A549 (cell line): ENCODE results near the gene CLDND2. TPM values are rescaled to one million over a fixed set of nuclear protein-coding genes. Genes with fewer than 3 reads are reported as not detected.
"Not testable (repeated sequence)": the region's sequence is repeated elsewhere in the genome, so short reads cannot be mapped to it uniquely, and the experiment has no call there.

Experiments
- ATAC-seq, 2 experiments: fragments of 200-7000 bp in 1 of 2; fragments of >200 bp in 1 of 2; cut with Nextera tagmentation in 1 of 2; cut with Tn5 transposase in 1 of 2; 3 replicates each; pipeline versions ENCODE4 v1.8.0 to v1.9.1; 2018 to 2020; ENCODE audit warnings: mild to moderate bottlenecking in 1 of 2, moderate library complexity in 1 of 2
- CTCF ChIA-PET: fragments of 300-600 bp; sonication (Branson Sonifier 250); formaldehyde crosslinking; extraction: SDS; loops from one replicate; lab custom pipeline; 2021; ENCODE audit warnings: antibody characterized with exemption, inconsistent platforms; lab: Yijun Ruan, JAX
- POLR2A ChIA-PET: fragments of 350-600 bp; formaldehyde crosslinking; extraction: SDS; loops from one replicate; lab custom pipeline; 2021; ENCODE audit warnings: antibody characterized with exemption, inconsistent platforms; lab: Yijun Ruan, JAX
- DNase-seq, 2 experiments: peaks; one replicate each; pipeline versions ENCODE4 v3.0.0 to v3.0.0-alpha.2; 2011 to 2016; ENCODE audit warnings: low read depth in 1 of 2, low spot score in 1 of 2
- FAIRE-seq: peaks from 2 replicates; lab custom pipeline; 2011; peaks lifted over from hg19 to GRCh38; lab: Jason Lieb, UNC
- H3K27ac ChIP-seq, 2 experiments: fragments of >200 bp; sonication (Bioruptor Twin); formaldehyde crosslinking; 3 replicates each; pipeline ENCODE4 v1.5.1; 2016 to 2017
- H3K4me1 ChIP-seq: fragments of >200 bp; sonication (Bioruptor Twin); formaldehyde crosslinking; 3 replicates; pipeline ENCODE4 v1.6.1; 2016
- H3K4me2 ChIP-seq: fragments of >200 bp; sonication (Bioruptor Twin); formaldehyde crosslinking; 3 replicates; pipeline ENCODE4 v1.6.1; 2016
- H3K4me3 ChIP-seq: fragments of >200 bp; sonication (Bioruptor Twin); formaldehyde crosslinking; 3 replicates; pipeline ENCODE4 v1.5.1; 2016
- H3K9me3 ChIP-seq: fragments of >200 bp; sonication (Bioruptor Twin); formaldehyde crosslinking; 3 replicates; pipeline ENCODE4 v1.6.1; 2016
- CBX2 ChIP-seq: fragments of 200-600 bp; sonication (generic); IDR thresholded peaks from 2 replicates; pipeline ENCODE4 v1.6.1; 2016; ENCODE audit warnings: low read depth, mild to moderate bottlenecking, borderline replicate concordance
- CEBPB ChIP-seq, 2 experiments: fragments of >200 bp in 1 of 2; sonication (Bioruptor Twin) in 1 of 2; formaldehyde crosslinking in 1 of 2; IDR thresholded peaks; 2 replicates each; pipeline ENCODE4 v1.6.1; 2012 to 2016
- CHD2 ChIP-seq: fragments of 150-350 bp; IDR thresholded peaks from 2 replicates; pipeline ENCODE4 v1.6.1; 2014; ENCODE audit warnings: low read length; ENCODE audit not compliant: partially characterized antibody
- FOSL2 ChIP-seq, 2 experiments: fragments of 450-650 bp in 1 of 2; fragments of >200 bp in 1 of 2; sonication (Bioruptor Twin) in 1 of 2; formaldehyde crosslinking; IDR thresholded peaks; 2 replicates each; pipeline versions ENCODE4 v1.5.0 to v1.6.1; 2016 to 2020; ENCODE audit warnings: mild to moderate bottlenecking in 1 of 2, moderate library complexity in 1 of 2
- FOXS1 ChIP-seq: fragments of 250-450 bp; sonication (Bioruptor Pico); IDR thresholded peaks from 2 replicates; pipeline ENCODE4 v1.5.0; 2020; ENCODE audit warnings: mild to moderate bottlenecking, moderate library complexity
- GATA3 ChIP-seq: IDR thresholded peaks from 2 replicates; pipeline ENCODE4 v1.6.1; 2012; ENCODE audit warnings: borderline replicate concordance
- HEYL ChIP-seq: fragments of 250-450 bp; sonication (Bioruptor Pico); IDR thresholded peaks from 2 replicates; pipeline ENCODE4 v1.8.0; 2021; ENCODE audit warnings: mild to moderate bottlenecking, moderate library complexity
- MAFK ChIP-seq: fragments of 450-650 bp; IDR thresholded peaks from 2 replicates; pipeline ENCODE4 v1.6.1; 2014; ENCODE audit not compliant: partially characterized antibody
- MAZ ChIP-seq: fragments of 150-350 bp; IDR thresholded peaks from 2 replicates; pipeline ENCODE4 v1.6.1; 2014; ENCODE audit warnings: antibody characterized with exemption, low read depth, low read length, borderline replicate concordance
- NPAS2 ChIP-seq: fragments of 250-450 bp; sonication (Bioruptor Pico); IDR thresholded peaks from 2 replicates; pipeline ENCODE4 v1.8.0; 2022; ENCODE audit warnings: mild to moderate bottlenecking, moderate library complexity, borderline replicate concordance
- NR3C1 ChIP-seq: fragments of >200 bp; sonication (Bioruptor Twin); formaldehyde crosslinking; IDR thresholded peaks from 3 replicates; pipeline ENCODE4 v1.6.1; 2017
- PHF8 ChIP-seq: fragments of 200-600 bp; sonication (generic); IDR thresholded peaks from 2 replicates; pipeline ENCODE4 v1.6.1; 2016; ENCODE audit warnings: low read depth, mild to moderate bottlenecking, antibody characterized with exemption, moderate library complexity, borderline replicate concordance
- POLR2AphosphoS2 ChIP-seq: conservative IDR thresholded peaks from 2 replicates; pipeline ENCODE4 v1.6.1; 2012; ENCODE audit warnings: low read length, improper control_type of control experiment, inconsistent platforms
- RAD21 ChIP-seq, 2 experiments: fragments of >200 bp in 1 of 2; sonication (Bioruptor Twin) in 1 of 2; formaldehyde crosslinking in 1 of 2; IDR thresholded peaks in 1 of 2; conservative IDR thresholded peaks in 1 of 2; 2 replicates in 1 of 2; 3 replicates in 1 of 2; pipeline ENCODE4 v1.6.1; 2012 to 2018; ENCODE audit warnings: inconsistent platforms in 1 of 2
- RCOR1 ChIP-seq: fragments of 150-350 bp; IDR thresholded peaks from 2 replicates; pipeline ENCODE4 v1.6.1; 2014; ENCODE audit warnings: antibody characterized with exemption, low read length, low read depth
- RNF2 ChIP-seq: fragments of 200-600 bp; sonication (generic); IDR thresholded peaks from 2 replicates; pipeline ENCODE4 v1.6.1; 2016; ENCODE audit warnings: low read depth, mild to moderate bottlenecking, antibody characterized with exemption, moderate library complexity, borderline replicate concordance
- SMC3 ChIP-seq: fragments of >200 bp; sonication (Bioruptor Twin); formaldehyde crosslinking; IDR thresholded peaks from 3 replicates; pipeline ENCODE4 v1.6.1; 2018; ENCODE audit warnings: inconsistent platforms
- SREBF2 ChIP-seq: fragments of 450-650 bp; IDR thresholded peaks from 2 replicates; pipeline ENCODE4 v1.6.1; 2014; ENCODE audit warnings: mild to moderate bottlenecking, moderate library complexity
- TP53 ChIP-seq: fragments of 250-450 bp; sonication (Bioruptor Pico); IDR thresholded peaks from 2 replicates; pipeline ENCODE4 v1.5.0; 2021; ENCODE audit warnings: mild to moderate bottlenecking, moderate library complexity
- WGBS: methylation state at CpG from one replicate; pipeline ENCODE4 v1.1.6; 2017; ENCODE audit errors: missing lambda C conversion rate; 5-methylcytosine and 5-hydroxymethylcytosine counted together
- polyA plus RNA-seq, 4 experiments: library from polyadenylated mRNA; depleted of rRNA in 3 of 4; stranded (reverse); fragments of >200 nt; fragmentation: RNase III in 1 of 4; extraction: RNeasy Plus Mini Kit Qiagen cat#74134 plus additional on column Dnase treatment in 1 of 4; gene quantifications; 2 replicates in 3 of 4; 3 replicates in 1 of 4; pipeline ENCODE4 v1.2.3, GENCODE V29; 2011 to 2017
- TF ChIP-seq, protein P1 (sequence below): fragments of 250-450 bp; sonication (Bioruptor Pico); IDR thresholded peaks from 2 replicates; pipeline ENCODE4 v1.5.0; 2021; ENCODE audit warnings: mild to moderate bottlenecking, moderate library complexity, borderline replicate concordance

CLDND2 gene
- polyA plus RNA-seq, 2 of the 4 experiments (the other 2 are of a cell fraction): 1.1 to 2.8 TPM

DNA sequence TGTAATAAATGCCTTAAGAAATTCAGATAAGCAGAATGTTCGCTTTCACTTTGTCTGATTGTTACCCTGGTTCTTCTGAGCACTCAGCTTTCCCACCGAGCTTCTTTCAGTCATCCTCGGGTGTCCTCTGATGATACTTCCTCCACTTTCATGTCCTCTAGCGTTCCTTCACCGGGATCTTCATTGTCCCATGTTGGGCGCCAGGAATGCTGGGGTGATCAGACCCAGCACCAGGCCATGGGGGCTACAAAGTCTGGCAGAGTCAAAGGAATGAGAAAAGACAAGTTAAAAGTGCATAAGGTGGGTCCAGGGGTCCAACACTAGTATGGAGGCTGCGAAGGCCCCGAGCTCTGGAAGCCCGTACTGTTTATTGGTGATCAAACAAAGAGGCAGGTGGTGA, 33.3 kb upstream of the CLDND2 start:
- TF ChIP-seq POLR2AphosphoS2 (no peak), RAD21 (conservative IDR thresholded peaks at IDR 0.05 in 1 of 2, IDR thresholded peaks at IDR 0.05 in 1 of 2) (no peak), SREBF2 (no peak), TP53 (CRISPR knock-in tag) (no peak), HEYL (CRISPR knock-in tag) (no peak), MAZ (no peak), FOXS1 (CRISPR knock-in tag) (no peak), CBX2 (no peak), FOSL2 (IDR thresholded peaks at IDR 0.05) (no peak), FOSL2 (CRISPR knock-in tag; IDR thresholded peaks at IDR 0.05) (no peak), CEBPB (IDR thresholded peaks at IDR 0.05) (no peak), NPAS2 (CRISPR knock-in tag) (no peak), GATA3 (no peak), CHD2 (no peak)
- TF ChIP-seq, protein P1, sequence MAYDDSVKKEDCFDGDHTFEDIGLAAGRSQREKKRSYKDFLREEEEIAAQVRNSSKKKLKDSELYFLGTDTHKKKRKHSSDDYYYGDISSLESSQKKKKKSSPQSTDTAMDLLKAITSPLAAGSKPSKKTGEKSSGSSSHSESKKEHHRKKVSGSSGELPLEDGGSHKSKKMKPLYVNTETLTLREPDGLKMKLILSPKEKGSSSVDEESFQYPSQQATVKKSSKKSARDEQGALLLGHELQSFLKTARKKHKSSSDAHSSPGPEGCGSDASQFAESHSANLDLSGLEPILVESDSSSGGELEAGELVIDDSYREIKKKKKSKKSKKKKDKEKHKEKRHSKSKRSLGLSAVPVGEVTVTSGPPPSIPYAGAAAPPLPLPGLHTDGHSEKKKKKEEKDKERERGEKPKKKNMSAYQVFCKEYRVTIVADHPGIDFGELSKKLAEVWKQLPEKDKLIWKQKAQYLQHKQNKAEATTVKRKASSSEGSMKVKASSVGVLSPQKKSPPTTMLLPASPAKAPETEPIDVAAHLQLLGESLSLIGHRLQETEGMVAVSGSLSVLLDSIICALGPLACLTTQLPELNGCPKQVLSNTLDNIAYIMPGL (CRISPR knock-in tag): no peak
- DNase-seq (no peak), ATAC-seq (no peak), FAIRE-seq (no peak)
- Histone ChIP-seq H3K4me3 (no peak overlapping the region), H3K27ac (no peak overlapping the region), H3K9me3 (peaks cover 48% of the 10 kb centered on the region), H3K4me1 (no peaks in the 10 kb centered on the region), H3K4me2 (no peak overlapping the region)
- WGBS: 61% methylated on average over 9 of the region's 9 CpGs
- POLR2A ChIA-PET: interaction anchor here (1.8 kb wide), 1 partner anchor 63 kb away, joined by 4 read pairs; no protein-coding TSS in a partner anchor
- CTCF ChIA-PET: interaction anchor here (0.6 to 1.3 kb wide), 4 partner anchors 20 to 282 kb away, joined by 3 to 5 read pairs (median 3); partner anchors contain the start of gene CLDND2

DNA sequence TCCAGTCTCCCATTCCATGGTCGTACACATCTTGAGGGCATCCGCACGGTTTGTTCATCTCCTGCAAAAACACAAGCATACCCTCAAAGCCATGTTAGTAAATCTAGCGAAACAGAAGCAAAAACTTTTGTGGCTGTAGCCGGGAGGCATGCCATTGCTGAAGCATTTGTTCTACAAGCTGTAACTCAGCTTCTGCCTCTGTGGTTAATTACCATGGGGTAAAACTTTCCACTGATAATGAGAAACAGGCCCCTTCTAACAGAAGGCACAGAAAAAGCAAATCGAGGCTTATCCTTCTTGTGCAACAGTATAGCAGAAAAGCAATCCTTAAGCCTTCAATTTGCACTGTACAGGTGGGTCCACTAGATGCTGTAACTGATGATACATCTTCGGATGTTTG, 31.1 kb upstream of the CLDND2 start:
- not testable (repeated sequence) for DNase-seq
- CTCF ChIA-PET: interaction anchor here (0.6 to 3.2 kb wide), 9 partner anchors 11 to 378 kb away, joined by 3 to 14 read pairs (median 4); partner anchors contain the start of genes LIM2 and VSIG10L

DNA sequence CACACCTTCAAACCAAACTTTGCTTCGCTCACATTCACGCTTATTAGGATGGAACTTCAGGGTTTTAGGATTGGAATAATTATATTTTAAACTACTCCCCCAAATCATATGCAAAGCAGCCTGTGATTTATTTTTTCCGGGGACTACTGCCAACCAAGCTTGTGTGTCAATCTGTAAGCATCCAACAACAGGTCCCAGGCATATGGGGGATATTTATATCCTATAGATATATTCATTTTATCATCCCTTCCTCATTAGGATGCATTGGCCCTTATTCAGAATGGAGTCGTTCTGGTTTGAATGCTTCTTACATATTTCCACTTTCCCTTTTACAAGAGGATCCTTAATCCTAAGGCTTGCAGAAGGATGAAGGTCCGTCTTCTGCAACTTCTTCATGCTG, 30.4 kb upstream of the CLDND2 start:
- FAIRE-seq (no peak), ATAC-seq (no peak), DNase-seq (no peak)
- H3K9me3 ChIP-seq: peaks cover 35% of the 10 kb centered on the region
- POLR2A ChIA-PET: no interaction called here
- H3K4me2 ChIP-seq: no peak overlapping the region
- no peak overlapping the region for H3K4me3 ChIP-seq
- WGBS: 72% methylated on average over 5 of the region's 5 CpGs
- CTCF ChIA-PET: interaction anchor here (0.6 to 3.2 kb wide), 14 partner anchors 8 to 292 kb away, joined by 3 to 14 read pairs (median 4); partner anchors contain the start of genes LIM2 and VSIG10L
- no peak overlapping the region for H3K27ac ChIP-seq
- H3K4me1 ChIP-seq: peaks cover 7% of the 10 kb centered on the region; the same call in 2 of the 3 replicates
- TF ChIP-seq POLR2AphosphoS2 (no peak), FOSL2 (IDR thresholded peaks at IDR 0.05) (no peak), FOSL2 (CRISPR knock-in tag; IDR thresholded peaks at IDR 0.05) (no peak), RCOR1 (no peak), PHF8 (no peak), MAFK (no peak), NR3C1 (no peak), RNF2 (no peak), SMC3 (no peak)

More for the DNA sequence above, 31.1 kb upstream of the CLDND2 start:
- H3K4me2 ChIP-seq, ATAC-seq, FAIRE-seq, POLR2A ChIA-PET, H3K27ac ChIP-seq, H3K4me3 ChIP-seq, H3K4me1 ChIP-seq: not testable (repeated sequence)
- peaks cover 40% of the 10 kb centered on the region for H3K9me3 ChIP-seq
- 55% methylated on average over 7 of the region's 7 CpGs for WGBS
